NCI-H2196 treated with DMSO at 0.1 percent for 48 hours (cell line): ENCODE measurements around the gene PRKG1.
"Not testable (repeated sequence)": the region's sequence is repeated elsewhere in the genome, so short reads cannot be mapped to it uniquely, and the experiment has no call there.

Source experiments
- DNase-seq: peaks from one replicate; lab custom pipeline; 2025; ENCODE audit not compliant: unreplicated experiment; lab: John Stamatoyannopoulos, UW

The PRKG1 gene

DNA sequence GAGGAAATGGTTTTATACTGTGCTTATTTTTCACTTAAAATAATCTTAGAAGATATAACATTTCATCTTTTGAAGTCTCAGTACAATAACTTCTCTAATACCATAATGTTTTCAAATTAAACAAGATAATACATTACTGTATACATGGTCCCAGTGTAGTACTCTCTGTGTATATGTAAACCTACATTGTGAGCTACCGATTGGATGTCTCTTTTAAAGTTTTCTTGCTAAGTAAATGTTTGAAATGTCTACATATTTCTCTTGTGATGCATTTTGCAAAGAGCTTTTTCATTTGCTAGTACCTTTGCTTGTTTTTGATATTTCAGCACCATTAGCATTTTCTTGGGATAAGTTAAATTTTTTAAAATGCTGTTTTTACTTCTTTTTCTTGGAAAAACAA lies 94.8 kb downstream of the PRKG1 start:
- no peak for DNase-seq

DNA sequence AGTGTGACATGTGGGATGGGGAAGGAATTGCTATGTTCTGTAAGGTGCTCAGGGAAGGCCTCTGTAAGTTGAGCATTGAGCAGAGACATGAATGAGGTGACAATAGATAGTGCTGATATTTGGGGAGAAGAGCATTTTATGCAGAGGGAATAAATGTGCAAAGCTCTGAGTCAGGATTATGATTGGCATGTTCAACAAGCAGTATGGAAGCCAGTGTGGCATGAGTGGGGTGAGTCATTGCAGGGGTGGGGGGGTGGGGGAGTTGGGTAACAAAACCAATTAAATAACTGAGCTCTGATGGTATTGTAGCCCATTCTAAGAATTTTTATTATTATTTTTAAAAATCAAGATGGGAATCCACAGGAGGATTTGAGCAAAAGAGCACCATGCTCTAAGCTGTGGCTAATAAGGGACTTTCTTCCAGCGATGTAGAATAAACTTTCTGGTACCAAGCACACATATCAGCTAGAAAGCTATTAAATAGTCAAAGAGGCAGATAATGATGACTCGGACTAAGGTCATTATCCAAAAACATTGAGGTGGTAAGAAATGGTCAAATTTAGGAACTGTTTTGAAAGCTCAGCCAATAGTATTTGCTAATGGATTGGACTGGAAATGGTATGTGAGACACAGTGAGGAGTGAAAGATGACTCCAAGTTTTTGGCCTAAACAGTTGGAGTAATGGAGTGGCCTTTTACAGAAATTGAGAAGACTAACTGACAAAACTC lies 96.4 kb downstream of the PRKG1 start:
- DNase-seq: no peak

DNA sequence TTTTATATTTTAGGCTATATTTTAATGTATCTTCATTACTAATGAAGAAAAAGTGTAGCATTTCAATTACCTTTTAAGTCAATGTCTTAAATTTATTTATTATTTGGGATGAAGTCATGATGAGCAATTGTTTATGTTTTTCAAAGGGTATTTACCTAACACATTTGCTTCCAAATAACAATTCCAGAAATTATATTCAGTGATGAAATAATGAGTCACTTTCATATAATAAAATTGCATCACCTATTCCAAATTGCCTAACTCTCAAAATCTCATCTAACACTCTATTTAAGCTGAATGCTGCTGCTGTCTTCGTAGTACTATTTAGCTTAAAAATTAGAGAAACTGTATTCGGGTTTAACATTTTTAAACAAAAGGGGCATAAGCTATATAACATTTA lies 97.7 kb downstream of the PRKG1 start:
- DNase-seq: no peak

DNA sequence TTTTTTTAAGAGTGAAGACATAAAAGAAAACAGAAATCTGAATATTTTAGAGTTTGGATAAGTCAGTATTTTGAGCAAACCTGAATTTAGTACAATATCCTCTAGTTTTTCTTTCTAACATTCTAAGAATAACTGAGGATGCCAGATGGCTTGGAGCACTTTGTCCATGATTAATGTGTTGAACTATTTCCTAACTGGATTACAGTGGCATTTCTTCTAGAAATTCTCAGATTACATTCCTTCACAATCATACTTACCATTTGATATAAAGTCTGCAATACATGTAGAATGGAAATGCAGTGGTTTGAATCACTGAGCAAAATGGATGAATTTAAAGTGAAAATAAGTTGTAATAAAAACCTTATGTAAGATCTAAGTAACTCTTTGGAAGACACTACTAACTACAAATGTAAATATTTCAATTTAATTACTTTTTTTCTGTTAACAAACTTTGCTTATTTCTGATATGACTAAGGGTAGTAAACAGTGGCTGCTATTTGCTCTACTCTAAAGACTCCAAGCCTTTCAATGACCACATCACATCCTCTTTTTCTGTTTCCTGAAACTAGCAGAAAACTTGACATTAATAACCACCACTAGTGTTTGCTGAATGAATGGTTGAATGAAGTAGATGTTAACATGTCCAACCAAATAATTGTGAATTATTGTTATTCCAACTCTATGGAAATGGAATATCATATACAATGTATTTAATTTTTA lies 102.8 kb downstream of the PRKG1 start:
- no peak for DNase-seq

DNA sequence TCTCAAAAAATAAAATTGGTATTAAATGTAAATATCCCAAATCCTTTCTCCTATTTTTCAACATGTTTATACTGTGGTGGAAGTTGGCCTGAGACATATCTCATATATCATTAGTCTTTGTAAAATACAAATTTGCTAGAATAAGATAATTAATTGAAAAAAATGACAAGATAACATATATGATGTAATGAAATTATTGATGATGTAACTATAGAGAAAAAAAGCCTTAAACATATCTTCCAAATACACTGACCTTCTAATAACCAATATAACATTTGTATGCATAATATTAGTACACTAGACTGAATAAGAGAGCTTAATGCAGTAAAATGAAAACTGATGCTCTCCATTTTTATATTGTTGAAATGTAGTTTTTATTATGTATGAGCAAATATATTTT lies 104.3 kb downstream of the PRKG1 start:
- no peak for DNase-seq

DNA sequence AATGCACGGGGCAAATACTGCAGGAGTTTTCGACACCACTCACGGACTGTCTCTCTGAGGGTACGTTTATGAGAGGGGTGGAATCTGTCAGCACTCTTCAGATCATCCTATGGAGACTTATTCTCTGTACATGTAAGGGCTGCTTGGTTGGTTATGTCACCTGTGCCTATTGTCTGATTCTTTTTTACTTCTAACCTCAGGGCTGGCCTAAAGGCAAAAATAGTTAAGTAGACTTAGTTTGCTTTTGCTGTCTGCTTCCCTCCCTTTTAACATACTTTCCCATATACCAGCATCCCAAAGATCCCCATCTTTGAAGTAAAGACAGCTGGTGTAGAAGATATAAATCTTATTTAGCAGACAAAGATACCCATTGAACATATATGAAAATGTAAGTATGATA lies 105.9 kb downstream of the PRKG1 start:
- DNase-seq: no peak

DNA sequence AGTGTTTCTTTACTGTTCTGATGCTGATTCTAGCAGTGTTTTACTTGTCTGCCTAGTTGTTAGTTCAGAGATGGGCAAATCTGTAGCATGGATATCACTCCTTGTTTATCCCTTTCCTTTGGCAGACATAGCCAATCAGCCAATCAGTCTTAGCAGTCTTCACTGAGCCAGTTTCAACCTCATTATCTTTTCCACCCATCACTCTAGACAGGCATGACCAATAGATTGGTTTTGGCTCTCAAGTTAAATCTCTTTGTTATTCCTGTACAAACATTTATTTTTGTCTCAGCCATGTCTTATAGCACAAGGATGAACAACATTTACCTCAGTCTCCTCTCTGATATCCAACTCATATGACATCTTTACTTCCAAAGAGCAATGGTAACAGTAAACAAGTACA lies 109.5 kb downstream of the PRKG1 start:
- no peak for DNase-seq

DNA sequence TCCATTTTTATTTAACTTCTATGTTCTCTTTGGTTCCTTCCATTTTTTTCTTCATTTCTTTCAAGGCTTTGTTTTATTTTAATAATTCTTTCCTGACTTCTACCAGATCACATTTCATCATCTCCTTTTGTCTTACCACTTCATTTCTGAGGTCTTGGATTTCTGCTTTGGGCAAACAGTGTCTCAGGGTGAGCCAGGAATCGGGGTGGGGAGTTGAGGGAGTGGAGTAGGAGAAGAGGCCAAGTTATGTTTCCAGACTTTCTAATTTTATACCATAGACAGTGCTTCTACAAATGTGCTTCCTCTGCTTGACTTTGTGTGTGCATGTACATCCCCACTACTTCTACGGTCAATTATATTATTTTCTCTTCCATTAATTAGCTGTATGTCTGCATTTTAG lies 112.1 kb downstream of the PRKG1 start:
- no peak for DNase-seq

DNA sequence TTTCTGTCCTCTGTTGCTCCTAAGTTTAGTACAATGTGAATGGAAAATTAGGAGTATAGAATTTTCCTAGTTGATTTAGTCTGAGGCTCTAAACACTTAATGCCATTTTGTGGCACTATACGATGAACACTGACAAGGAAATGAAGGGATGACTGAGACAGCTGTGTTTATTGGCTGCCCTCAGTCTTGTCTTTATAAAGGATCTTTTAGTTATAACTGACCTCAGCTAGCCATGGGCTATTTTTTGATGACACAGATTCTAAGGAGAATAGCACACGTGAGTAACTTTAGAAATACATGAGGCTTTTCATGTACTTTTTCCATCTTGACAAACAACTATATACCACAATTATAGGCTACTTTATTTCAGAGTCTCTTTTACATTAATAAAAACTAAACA lies 113.7 kb downstream of the PRKG1 start:
- DNase-seq: no peak

DNA sequence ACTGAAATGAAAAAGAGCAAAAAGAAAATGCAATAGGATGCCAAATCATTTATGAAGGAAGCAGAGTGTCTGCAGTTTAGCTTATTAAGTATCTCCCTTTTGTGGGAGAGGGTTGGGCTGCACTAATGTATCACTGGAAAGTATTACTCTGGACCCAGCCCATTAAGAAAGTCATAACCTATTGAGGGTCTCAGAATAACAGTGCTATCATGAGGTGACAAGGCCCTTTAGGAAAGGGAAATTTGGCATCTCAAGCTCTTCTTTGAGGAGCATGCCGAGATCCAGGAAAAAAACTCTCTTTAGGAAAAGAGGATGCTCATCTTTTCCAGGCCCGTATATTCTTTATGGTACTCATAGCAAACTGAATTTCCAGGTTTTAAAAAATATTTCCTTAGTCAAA lies 114.6 kb downstream of the PRKG1 start:
- no peak for DNase-seq

DNA sequence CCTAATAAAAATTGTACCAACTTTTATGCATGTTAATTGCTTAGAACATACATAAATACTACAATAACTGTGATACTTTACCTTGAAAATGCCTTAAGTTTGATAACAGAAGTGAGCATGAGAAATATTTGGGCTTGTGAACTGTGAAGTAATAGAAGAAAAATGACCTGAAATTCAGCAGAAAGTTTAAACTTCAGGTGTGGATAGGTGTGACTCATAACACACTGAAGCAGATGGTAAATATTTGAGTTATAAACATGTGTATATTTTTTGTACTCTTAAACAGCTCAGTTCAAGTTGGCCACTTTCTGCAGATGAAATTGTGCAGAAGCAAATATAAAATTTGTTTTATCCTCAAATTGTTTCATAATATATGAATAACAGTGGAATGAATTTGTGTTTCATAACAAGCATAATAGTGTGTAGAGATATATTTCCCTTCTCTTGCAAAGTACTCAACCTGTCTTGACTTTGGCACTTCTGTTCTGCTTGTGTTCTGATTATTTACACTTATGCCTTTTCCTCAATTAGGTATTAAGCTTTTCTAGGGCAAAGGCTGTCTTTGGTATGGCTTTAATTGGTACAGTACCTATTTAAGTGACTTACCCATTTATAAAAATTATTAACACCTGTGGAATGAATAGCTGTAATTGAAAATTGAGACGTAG lies 122.4 kb downstream of the PRKG1 start:
- no peak for DNase-seq

DNA sequence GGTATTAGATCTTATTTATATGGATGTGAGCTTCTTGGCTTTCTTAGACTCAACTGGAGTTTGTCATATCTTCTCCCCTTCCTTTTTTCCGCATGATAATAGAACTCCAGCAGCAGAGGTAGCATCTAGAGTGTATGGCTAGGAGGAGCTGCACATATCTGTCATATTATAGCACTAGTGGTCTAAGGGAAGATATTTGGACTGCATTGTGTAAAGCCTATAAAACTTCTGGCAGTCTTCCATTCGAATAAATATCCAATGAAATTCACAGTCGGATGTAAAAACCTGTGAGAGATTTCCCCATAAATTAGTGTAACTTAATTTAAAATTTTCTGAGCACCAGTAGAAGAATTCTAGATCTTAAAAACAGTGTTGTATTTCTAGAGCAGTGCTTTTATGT lies 123.9 kb downstream of the PRKG1 start:
- no peak for DNase-seq

DNA sequence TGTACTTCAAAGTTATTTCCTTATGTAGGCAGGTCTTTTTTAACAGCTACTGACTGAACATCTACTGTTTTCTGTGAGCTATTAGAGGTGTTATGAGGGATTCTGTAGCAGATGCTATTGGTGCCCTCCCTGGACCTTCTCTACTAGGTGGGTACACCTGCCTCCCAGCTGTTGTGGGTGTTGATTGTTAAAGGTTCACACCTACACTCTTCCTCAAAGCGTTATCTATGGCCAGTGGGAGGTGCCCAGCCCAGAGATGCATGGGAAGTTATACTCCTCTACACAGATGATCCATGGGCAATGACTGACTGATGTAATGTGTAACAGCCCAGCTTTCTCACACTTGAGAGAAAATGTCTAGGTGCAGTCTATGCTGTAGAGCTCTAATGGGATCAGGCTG lies 127.7 kb downstream of the PRKG1 start:
- DNase-seq: no peak

DNA sequence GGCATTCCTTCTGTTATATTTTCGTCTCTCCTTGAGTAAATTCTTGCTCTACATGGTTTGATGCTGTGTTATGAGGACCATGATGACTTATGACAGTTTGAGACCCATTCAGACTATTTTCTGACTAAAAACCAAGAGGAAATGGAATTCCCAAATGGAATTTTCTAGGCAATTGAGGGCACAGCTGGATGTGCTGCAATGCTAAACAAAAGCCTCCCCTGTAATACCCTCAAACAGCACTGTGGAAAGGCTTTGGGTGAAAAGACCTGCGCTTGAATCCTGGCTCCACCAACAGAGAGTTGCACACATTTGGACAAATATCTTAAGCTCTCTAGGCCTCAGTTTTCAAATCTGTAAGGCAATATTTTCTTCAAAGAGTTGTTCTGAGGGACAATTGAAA lies 129.1 kb downstream of the PRKG1 start:
- no peak for DNase-seq

DNA sequence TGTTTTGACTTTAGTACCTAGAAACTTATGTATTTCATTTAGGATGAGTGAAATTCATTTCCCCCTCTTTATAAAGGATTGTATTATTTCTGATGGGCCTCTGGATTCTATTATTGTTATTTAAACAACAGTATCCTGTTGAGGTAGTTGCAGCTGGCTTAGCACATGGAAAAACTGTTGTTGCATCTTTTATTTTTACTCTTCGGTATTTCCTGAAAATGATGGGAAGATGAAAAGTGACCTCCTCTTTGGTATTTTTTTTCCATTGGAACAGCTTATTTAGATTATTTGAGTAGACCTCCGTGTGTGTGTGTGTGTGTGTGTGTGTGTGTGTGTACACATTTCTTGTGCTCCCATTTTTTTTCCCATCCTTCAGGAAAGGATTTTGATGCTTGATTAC lies 129.8 kb downstream of the PRKG1 start:
- DNase-seq: no peak

DNA sequence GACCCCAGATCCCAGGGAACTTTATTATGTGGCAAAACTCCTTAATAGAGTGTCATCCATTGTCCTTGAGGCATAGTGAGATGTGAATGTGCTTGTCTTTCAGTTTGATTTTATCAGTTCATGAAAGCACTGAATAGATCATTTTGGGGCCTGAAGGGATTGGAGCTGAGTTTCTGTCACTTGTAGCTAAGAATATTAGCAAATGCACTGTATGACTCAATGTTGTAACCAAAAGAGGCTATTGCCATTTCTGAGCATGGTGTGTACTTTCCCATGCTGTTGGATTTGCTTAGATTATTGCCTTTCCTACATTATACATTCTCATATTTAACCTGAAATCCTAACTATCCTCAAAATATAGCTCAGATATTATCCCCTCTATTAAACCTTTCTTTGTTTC lies 130.4 kb downstream of the PRKG1 start:
- no peak for DNase-seq

DNA sequence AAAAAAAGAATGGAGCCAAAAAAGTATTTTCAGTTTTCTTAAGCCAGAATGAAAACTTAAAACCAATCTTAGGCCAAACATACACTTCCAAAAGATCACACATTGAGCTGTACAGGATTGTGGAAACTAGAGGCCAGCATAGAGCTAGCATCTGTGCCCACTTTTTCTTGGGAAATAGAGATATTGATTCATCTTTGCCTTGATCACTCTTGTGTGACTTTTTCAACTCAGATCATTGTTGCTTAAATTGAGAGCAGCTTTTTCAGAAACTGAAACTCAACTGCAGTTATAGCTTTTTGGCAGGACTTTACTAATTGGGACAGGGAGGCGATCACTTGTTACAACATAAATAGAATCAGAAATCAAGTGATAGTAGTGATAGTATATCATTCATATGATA lies 132.2 kb downstream of the PRKG1 start:
- DNase-seq: no peak

DNA sequence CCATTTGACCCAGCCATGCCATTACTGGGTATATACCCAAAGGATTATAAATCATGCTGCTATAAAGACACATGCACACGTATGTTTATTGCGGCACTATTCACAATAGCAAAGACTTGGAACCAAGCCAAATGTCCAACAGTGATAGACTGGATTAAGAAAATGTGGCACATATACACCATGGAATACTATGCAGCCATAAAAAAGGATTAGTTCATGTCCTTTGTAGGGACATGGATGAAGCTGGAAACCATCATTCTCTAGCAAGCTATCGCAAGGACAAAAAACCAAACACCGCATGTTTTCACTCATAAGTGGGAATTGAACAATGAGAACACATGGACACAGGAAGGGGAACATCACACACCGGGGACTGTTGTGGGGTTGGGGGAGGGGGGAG lies 138.7 kb downstream of the PRKG1 start:
- not testable (repeated sequence) for DNase-seq

DNA sequence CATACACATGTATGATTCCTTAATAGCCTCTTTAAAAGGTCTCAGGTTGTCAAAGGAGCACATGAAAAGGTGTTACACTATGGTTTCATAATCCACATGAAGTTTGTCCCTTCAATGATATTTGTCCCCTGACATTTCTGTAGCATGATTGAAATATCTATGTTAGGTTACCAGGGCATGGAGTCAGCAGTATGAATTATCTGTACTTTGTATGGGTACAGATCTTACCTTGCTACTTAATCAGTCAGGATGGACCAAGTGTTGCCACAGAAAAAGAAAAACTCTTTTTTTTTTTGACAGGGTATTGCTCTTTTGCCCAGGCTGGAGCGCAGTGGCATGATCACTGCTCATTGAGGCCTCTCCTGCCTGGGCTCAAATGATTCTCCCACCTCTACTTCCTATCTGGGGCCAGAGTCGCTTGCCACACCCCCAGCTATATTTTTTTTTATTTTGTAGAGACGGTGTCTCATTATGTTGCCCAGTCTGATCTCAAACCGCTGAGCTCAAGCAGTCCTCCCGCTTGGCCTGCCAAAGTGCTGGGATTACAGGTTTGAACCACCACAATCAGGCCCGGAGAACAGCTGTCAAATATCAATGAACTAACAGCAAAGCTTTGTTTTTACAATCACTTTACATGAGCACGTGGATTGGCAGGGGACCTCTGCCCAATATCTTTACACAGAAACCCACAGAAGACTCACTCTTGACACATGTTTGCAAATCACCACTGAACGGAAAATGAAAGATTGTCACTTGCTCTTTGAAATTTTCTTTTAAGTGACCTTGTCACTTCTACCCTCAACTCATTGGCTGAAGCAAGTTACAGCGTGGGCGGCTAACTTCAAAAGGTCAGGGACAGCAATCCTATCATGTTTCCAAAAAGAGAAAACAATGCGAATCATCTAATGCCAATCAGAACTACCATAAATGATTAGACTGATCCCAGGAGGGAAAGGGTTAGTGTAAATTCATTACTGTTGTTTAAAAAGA lies 140.2 kb downstream of the PRKG1 start:
- DNase-seq: no peak

DNA sequence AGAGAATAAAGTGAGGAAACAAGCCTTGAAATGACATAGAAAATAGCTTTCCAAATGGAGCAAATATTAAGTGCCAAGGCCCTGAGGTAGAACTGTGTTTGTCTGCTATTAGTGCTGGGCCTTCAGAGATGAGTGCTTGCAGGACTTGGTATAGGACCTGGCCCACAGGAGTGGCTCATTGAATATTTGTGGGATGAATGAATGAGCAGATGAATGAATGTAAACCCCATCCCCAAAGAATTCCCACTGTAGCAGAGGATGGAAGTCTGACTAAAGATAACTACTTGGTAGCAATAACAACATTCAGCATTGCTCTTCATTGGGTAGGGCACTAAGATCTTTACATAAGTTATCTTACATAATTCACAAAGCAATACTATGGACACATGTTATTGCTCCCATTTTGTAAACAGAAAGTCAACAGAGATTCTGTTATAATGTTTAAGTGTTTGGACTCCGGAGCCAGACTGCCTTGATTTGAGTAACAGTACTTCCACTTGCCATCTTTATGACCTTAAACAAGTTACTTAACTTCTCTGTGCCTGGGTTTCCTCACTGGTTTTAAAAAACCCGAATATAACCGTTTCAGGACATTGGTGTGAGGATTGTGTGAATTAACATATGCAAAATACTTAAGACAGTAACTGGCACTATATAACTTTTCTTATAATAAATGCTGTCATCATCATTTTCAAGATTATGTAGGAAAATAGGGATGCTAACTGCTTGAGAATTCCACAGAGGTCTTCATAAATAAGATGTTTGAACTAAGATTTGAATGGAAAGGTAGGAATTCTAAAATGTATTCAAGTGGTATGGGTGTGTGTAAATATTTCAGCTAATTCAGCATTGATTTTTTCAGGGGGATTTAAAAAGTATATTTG lies 141.9 kb downstream of the PRKG1 start:
- DNase-seq: no peak
